HG03108 (cell line): Measurements from ENCODE around the gene RAB5B.

Experiments
- ATAC-seq: cut with Tn5 transposase; IDR thresholded peaks from one replicate; pipeline ENCODE4 v1.9.1; 2021; ENCODE audit warnings: moderate library complexity; ENCODE audit not compliant: unreplicated experiment

The RAB5B gene

DNA sequence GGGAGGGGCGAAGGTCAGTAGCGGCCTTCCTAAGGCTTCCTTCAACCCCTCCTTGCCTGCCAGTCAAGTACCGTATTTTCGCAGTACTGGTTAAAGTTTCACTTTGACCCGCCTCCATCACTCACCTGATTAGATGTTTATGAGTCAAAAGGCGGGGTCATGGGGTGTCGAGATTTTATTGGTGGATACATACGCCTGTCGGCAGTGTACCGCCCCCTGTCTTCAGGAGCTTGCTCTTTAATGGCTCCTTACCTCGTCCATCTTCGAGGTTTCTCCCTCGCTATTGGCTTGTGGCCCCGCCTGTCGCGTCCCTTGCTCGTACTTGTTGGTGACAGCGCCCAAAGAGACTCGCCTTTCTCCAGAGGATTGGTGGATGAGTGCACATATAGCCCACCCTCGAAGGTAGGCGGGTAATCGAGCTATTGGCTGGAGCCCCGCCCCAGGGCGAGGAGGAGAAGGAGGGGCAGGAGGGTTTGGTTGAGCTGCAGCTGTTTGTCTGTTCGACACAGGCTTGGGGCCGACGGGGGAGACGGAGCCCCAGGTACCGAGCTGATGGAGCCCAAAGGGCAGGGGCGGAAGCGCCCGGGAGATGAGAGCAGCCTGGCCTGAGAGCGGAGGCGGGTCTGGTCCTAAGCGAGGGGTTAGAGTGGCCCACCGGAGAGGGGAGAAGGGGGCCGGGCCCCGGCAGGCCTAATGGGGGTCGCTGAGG, at the start of gene RAB5B:
Gene RAB5B, plus strand, starts transcription at position 480 of the 709 bp plus-strand sequence. CDS start 12,883 bp downstream, outside the sequence.
- ATAC-seq: peak; percentile 90

DNA sequence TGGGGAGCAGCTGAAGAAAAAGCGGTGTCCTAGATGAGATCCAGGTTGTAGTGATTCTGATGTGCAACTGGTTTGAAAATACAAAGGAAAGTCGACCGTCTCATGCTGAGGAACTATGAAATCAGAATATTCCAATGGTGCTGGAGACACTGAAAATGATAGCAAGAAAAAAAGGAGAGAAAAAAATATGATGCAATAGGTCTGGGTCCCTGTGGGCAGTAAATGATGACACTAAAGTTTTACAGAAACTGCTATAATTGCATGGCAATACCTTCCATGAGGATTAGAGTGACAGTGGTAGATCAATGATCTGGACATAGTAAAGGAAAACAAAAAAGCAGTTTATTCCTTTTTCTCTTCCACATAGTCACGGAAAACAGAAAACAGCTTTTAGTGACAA, 48.5 kb upstream of the RAB5B start:
- ATAC-seq: no peak

DNA sequence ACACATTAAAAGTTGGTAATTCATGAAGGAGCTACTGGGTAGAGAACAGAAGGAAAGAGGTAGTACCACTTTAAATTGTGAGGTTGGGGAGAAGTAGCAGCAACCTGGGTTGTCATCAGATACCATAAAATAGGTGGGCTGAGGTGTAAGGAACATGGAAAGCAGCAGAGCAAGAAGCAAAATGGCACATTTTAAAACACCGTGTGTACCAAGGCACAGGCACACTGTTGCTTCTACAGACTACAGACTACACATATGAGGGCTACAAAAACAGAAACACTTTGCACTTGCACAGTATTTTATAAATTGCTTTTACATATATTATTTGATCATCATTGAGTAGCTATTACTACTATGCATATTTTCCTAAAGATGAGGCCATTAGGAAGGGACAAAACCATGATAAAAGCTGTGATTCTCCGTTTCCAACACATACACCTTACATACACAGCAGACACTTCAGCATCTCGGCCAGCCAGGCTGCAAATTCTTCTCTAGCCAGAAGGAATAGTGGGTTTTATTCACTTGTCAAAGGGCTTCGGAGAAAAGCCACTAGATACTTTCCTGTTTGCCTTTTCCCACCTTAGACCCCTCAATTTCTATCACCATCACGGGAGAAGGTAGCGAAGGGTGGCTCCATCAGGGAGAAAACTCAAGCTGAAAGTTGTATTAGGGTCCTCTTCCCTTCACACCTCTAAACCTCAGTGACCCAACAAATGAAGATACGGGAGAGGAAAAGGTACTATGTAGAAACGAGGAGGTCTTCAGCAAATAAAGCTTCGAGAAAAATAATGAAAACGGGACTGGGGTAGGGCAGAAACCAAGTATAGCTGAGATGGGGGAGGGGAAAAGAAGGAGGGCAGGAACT, 47.8 kb upstream of the RAB5B start:
- ATAC-seq: no peak

DNA sequence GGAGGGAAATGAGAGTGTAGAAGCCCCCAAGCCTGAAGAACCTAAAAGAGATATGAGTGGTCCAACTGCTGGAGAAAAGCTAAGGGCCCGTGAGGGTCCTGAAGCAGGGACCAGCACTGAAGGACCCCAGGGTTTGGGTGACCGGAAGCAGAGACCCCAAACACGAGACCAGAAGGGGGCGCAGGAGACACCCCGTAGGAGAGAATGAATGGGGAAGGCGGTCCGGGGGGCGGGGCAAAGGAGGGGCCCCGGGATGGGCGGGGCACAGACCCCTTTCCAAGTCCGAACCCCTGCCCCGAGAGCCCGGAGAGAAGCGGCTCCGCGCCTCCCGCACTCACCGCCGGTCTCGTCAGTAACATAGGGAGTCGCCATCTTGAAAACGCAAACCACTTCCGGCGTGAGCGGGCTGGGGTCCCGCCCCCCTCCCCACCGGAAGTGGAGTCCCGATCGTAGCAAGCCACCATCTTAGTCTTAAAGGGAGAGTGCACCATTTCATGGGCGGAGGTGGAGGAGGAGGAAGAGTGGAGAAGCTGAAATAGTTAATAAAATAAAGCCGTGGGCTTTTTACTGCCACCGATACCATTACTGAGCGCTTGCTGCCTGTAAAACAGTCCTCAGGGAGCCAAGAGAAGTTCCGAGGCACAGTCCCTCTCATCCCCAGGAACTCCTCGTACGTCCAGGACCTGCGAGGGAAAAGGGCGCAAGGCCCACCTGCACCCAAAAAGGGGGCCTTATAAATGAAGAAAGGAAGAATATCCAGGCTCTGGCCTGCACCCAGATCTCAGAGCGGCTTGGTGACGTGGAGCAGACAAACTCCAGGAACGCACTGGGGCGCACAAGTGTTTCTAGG, 46.9 kb upstream of the RAB5B start:
- peak; percentile 41 for ATAC-seq

GRCh38 chr12:55927588-55928502, 46.0 kb upstream of the RAB5B start, which contains the start of gene PYM1:
PYM1 (minus strand) TSS chr12:55927894; CDS start chr12:55927761, 133 bp downstream.
- peak; percentile 35 for ATAC-seq

GRCh38 chr12:55929306-55929791, 44.5 kb upstream of the RAB5B start:
- peak; percentile 36 for ATAC-seq

- ATAC-seq: peak; percentile 17
Measured at GRCh38 chr12:55930771-55931316, 43.0 kb upstream of the RAB5B start, which contains the start of gene DGKA. DGKA (plus strand) TSS chr12:55931162; CDS start chr12:55936504, 5,342 bp downstream.

GRCh38 chr12:55931317-55931779, 42.5 kb upstream of the RAB5B start:
- no peak for ATAC-seq

- no peak for ATAC-seq
Measured at GRCh38 chr12:55931780-55932550, 41.9 kb upstream of the RAB5B start.

DNA sequence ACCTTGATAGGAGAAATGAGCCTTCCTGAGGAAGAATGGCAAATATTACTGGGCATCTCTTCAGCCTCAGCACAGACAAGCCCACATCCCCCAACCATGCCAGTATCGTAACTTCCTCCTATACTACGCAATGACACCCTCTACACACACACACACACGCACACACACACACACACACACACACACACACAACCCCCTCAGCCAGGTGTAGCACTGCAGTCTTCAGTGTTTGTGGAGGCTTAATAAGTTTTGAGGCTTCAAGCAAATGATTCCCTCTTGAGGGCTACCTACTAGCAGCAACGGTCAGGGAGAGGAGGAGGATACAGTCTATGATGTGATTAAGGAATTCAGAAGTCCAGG, 41.3 kb upstream of the RAB5B start:
- ATAC-seq: no peak

DNA sequence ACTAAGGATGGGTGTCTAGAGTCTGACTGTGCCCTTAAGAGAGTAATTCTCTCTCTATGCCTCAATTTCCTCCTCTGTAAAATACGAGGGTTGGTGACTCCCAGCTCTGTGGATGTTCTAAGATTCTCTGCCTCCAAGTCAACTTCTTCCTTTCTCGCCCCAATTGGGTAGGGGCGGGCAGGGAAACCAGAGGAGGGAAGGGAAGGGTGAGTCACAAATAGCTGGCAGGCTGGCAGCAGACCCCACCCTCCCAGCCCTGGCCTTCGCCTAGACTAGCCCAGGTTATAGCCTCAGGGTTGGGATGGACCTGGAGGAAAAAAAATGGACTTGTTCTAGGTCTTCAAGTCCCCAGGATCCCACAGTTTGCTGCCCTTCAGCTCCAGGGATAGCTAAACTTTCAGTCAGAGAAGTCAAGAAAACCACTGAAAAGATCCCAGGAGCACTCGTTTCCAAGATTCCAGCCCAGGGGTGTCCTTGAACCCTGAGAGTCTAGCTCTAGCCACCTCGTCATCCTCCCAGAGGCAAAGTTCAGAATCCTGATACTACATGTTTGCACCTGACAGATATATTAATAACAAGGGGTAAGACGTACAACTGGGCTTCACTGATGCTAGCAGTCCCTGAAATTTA, 40.6 kb upstream of the RAB5B start:
- ATAC-seq: no peak

DNA sequence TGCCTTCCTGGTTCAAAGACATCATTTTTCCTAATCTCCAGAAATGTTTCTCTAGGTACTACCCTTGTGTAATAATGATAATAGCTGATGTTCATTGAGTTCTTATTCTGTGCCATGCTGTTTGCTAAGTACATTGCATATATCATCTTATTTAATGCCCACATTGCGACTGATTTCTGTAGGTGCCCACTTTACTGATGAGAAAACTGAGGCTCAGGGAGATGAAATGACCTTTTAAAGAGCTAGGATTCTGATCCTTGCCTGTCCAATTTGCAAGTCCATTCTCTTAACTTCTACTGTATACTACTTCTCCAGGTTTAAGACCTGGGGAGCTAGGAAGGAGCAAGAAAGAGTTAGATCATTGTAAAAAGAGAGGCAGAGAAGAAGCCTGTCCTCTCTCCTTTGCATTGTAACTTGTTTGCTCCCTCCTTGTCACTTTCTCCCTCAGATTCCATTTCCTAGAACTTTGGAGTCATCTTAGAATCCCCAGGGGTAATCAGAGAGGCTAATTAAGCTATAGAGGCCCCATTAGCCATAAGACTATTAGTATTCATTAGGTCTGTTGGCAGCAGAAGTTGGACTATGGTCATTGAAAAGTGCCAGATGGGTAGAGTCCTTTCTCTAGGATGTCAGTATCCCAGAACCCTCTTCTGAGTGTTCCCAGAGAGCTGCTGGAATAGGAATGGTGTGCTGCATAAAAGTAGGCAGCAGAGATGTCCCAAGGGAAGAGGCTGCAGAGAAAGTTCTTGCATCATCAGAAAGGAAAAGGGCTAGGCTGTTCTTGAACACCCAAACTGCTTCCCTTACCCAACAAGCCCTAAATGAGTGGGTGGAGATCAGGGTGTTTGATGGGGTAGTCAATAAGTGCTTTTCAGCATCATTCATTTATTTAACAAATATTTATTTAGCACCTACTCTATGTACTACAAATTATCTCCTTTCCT, 39.8 kb upstream of the RAB5B start:
- no peak for ATAC-seq

DNA sequence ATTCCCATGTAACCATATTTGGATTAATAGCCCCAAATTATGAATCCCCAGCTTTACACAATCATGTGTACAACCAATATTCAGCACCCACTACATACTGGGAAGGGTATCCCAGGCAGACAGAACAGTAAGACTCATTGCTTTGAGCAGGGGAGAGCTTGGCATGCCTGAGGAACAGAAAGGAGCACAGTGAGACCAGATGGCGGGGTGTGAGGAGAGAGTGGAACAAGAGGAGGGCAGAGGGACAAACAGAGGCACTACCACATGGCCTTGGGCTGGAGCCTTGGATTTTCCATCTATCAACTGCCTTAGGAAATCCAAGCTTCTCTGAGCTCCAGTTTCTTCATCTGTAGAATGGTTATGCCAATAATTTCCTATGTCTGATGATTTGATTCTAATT, 39.1 kb upstream of the RAB5B start:
- ATAC-seq: no peak

GRCh38 chr12:55935738-55936151, 38.1 kb upstream of the RAB5B start:
- no peak for ATAC-seq

DNA sequence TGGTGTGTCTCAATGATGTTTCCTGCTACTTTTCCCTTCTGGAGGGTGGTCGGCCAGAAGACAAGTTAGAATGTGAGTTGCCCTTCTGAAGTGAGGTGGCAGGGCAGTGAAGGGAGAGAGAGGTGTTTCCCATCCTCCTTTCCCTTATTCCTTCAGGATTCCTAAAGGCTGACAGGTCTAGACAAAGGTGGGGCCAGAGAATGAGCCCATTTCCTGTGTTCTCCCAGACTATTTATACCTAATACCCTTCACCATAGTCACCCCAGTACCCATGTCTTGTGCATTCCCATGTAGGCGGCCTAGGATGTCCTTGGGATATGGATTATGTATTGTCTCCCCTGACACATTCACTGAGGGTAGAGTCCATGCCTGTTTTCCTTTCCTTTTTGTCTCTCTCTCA, 35.9 kb upstream of the RAB5B start:
- no peak for ATAC-seq

GRCh38 chr12:55938826-55939501, 34.9 kb upstream of the RAB5B start:
- no peak for ATAC-seq
